Measurements from ENCODE around the gene KY. TPM values are rescaled to one million over a fixed set of nuclear protein-coding genes. Genes with fewer than 3 reads are reported as not detected.

Gene KY
- total RNA-seq, 3 donors from 2014 or later: 0.14 to 3.7 (median 0.14) TPM

- TF ChIP-seq, protein P1, sequence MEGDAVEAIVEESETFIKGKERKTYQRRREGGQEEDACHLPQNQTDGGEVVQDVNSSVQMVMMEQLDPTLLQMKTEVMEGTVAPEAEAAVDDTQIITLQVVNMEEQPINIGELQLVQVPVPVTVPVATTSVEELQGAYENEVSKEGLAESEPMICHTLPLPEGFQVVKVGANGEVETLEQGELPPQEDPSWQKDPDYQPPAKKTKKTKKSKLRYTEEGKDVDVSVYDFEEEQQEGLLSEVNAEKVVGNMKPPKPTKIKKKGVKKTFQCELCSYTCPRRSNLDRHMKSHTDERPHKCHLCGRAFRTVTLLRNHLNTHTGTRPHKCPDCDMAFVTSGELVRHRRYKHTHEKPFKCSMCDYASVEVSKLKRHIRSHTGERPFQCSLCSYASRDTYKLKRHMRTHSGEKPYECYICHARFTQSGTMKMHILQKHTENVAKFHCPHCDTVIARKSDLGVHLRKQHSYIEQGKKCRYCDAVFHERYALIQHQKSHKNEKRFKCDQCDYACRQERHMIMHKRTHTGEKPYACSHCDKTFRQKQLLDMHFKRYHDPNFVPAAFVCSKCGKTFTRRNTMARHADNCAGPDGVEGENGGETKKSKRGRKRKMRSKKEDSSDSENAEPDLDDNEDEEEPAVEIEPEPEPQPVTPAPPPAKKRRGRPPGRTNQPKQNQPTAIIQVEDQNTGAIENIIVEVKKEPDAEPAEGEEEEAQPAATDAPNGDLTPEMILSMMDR (IDR thresholded peaks at IDR 0.05): no peak
- no peaks in the 10 kb centered on the region for H3K4me1 ChIP-seq (ENCODE audit: low read depth)
- intact Hi-C loops (cut with DNase I, micrococcal nuclease): no loop called here
- DNase-seq (no peak), ATAC-seq (no peak)
- no peaks in the 10 kb centered on the region for H3K36me3 ChIP-seq (ENCODE audit: low read depth)
- no peak overlapping the region for H3K4me3 ChIP-seq
- no peaks in the 10 kb centered on the region for H3K9me3 ChIP-seq
Measured at GRCh38 chr3:134663721-134664456, 13.1 kb upstream of the KY start.

DNA sequence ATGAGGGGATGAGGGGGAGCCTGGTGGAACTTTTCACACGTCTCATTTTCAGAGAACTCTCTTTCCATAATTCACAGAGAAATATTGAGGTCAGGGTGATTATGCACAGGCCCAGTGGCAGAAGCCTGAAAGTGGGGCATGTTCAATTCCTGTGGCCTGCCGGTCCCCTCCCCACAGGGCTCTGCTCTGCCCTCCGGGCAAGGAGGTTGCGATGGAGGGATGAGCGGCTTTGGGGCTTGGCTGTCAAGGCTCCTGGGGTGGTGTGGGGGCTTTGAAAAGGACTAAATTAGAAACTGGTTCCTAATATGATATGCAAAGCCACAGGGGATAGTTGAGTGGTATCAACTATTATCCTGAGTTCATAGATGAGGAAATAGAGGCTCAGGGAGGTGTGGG, 9.2 kb upstream of the KY start:
- TF ChIP-seq, protein P1 (IDR thresholded peaks at IDR 0.05): no peak
- H3K9me3 ChIP-seq: no peaks in the 10 kb centered on the region
- no peak for DNase-seq
- no peak for ATAC-seq
- H3K4me1 ChIP-seq (ENCODE audit: low read depth): no peaks in the 10 kb centered on the region
- intact Hi-C loops (cut with DNase I, micrococcal nuclease): no loop called here
- H3K36me3 ChIP-seq (ENCODE audit: low read depth): no peaks in the 10 kb centered on the region
- H3K4me3 ChIP-seq: no peak overlapping the region

DNA sequence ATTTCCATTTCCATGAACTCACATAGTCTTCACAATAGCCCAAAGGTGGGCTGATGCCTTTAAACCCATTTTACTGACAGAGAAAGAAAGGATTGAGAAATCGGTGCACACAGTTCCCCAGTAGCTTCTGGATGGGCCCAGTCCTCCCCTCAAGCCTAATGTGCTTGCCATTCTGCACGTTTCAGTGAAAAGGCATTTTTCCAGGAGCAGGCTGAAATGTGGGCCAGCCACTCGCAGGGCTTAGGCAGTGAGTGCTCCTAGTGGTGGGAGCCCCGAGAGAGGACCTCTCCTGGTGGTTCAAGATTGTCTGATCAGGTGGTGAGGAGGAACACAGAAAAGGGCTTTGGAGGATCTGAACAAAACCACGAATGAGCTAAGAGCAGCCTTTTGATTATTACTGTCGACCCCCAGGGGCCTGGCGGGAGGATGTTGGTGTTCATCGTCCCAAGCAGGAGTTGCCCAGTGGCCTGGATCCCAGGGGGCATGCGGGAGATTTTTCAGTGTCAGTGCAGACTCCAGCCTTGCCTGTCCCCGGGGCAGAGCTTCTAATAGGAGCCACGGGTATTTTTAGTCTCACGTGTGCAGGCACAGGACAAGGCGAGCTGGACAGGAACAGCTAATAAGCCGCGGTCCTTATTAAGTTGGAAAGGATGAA, 8.7 kb upstream of the KY start:
- ATAC-seq: no peak
- DNase-seq: no peak
- no peaks in the 10 kb centered on the region for H3K9me3 ChIP-seq
- TF ChIP-seq, protein P1 (IDR thresholded peaks at IDR 0.05): no peak
- no peak overlapping the region for H3K4me3 ChIP-seq
- intact Hi-C loops (cut with DNase I, micrococcal nuclease): no loop called here
- no peaks in the 10 kb centered on the region for H3K4me1 ChIP-seq (ENCODE audit: low read depth)
- H3K36me3 ChIP-seq (ENCODE audit: low read depth): no peaks in the 10 kb centered on the region

DNA sequence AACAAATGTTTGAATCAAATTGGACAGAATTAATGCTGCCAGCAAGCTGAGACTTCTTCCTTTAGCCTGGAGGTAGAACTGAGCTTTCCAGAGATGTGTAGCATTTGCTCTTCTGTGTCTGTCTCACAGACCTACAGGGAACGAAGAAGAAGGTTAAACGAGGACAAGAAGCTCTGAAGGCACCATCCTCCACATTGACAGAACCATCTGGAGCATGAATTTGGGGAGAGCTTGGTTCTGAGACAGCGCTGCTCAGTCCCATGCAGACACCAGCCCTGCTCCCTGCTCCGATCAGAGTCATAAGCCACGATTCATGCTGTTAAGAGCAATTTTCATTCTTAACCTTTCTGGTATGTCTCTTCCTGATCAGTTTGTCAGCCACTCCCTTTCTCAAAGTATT, 7.7 kb upstream of the KY start:
- intact Hi-C loops (cut with DNase I, micrococcal nuclease): no loop called here
- H3K4me3 ChIP-seq: no peak overlapping the region
- TF ChIP-seq, protein P1 (IDR thresholded peaks at IDR 0.05): no peak
- H3K4me1 ChIP-seq (ENCODE audit: low read depth): no peaks in the 10 kb centered on the region
- H3K9me3 ChIP-seq: no peaks in the 10 kb centered on the region
- H3K36me3 ChIP-seq (ENCODE audit: low read depth): no peaks in the 10 kb centered on the region
- DNase-seq (no peak), ATAC-seq (no peak)

DNA sequence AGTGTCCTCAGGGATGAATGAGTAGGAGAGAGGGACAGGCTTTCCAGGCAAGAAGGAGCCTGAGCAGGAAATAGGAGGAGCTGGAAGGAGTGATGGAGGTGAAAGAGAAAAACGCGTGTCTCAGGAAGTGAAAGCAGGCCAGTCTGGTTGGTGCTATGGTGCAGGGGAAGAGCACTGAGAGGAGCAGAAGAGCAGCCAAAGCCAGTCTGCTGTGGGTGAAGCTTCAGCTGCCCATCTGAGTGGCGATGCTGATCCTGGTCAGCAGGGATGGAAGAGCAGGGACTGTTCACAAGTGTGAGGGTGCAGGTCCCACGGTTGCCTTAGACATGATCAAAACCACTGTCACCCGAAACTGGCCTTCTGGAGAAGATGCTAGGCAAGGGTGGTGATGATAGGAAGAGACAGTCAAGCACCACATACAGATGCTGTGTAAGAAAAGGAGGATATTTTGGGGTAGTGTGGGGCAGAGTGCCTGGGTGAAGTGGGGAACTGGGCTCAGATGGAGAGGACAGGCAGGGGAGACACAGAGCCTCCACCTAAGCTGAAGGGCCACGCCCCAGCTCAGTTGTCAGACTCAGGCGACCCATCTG, 5.5 kb upstream of the KY start:
- intact Hi-C loops (cut with DNase I, micrococcal nuclease): no loop called here
- no peak for DNase-seq

More for the DNA sequence above, 5.5 kb upstream of the KY start:
- TF ChIP-seq, protein P1 (IDR thresholded peaks at IDR 0.05): no peak
- Histone ChIP-seq H3K4me1 (ENCODE audit: low read depth) (no peaks in the 10 kb centered on the region), H3K4me3 (no peak overlapping the region), H3K36me3 (ENCODE audit: low read depth) (no peaks in the 10 kb centered on the region), H3K9me3 (no peaks in the 10 kb centered on the region)
- no peak for ATAC-seq
